ENCODE measurements around the gene CRYGC. TPM values are rescaled to one million over a fixed set of nuclear protein-coding genes. Genes with fewer than 3 reads are reported as not detected.
"Not testable (repeated sequence)": the region's sequence is repeated elsewhere in the genome, so short reads cannot be mapped to it uniquely, and the experiment has no call there.

CRYGC gene
- polyA plus RNA-seq, 3 donors: not detected

DNA sequence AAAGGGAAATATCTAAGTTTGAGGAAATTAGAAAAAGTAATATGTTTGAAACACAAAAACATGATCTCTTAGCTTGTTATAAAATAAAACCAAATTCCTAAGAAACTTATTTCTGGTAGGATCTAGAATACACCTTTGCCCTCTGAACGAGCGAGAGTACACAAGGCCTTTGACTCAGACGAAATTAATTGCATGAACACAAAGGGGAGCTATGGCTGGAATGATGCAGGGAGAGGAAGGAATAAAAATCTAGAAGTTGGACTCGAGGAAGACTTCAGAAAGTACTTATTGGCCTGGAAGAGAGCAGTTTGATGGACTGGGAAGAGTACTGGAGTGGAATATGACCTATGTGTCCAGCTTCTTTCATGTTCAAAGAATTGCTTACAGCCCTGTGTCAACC, 4.4 kb downstream of the CRYGC start:
- Histone ChIP-seq H3K9ac (ENCODE audit: insufficient read depth, low read length, poor library complexity, severe bottlenecking) (no peak overlapping the region), H3K36me3 (replicated peaks in 1 of 2; ENCODE audit: control insufficient read depth in 1 of 2, insufficient read depth in 2 of 2, low read length in 2 of 2) (no peaks in the 10 kb centered on the region), H3K4me1 (ENCODE audit: control insufficient read depth in 1 of 2, insufficient read depth in 2 of 2, low read length in 2 of 2) (peaks cover 4 to 11% of the 10 kb centered on the region in 2 donors), H3K79me2 (ENCODE audit: insufficient read depth, low read length) (no peaks in the 10 kb centered on the region), H3K27ac (ENCODE audit: low read depth in 1 of 2, low read length in 2 of 2) (no peak overlapping the region), H3K27me3 (ENCODE audit: control insufficient read depth in 2 of 2, insufficient read depth in 2 of 2, low read length in 2 of 2) (peaks cover 2 to 3% of the 10 kb centered on the region in 2 donors), H3K9me3 (replicated peaks in 1 of 2; ENCODE audit: control insufficient read depth in 1 of 2, insufficient read depth in 1 of 2, low read length in 2 of 2) (no peaks in the 10 kb centered on the region), H2AFZ (ENCODE audit: insufficient read depth, low read depth, low read length, poor library complexity, severe bottlenecking) (no peak overlapping the region), H3K4me2 (replicated peaks; ENCODE audit: extremely low read depth, low read length, poor library complexity, severe bottlenecking) (no peak overlapping the region), H3K4me3 (replicated peaks in 1 of 3; ENCODE audit: low read depth in 2 of 3, low read length in 3 of 3) (no peak overlapping the region), H4K20me1 (ENCODE audit: insufficient read depth, low read length) (no peaks in the 10 kb centered on the region)
- WGBS (ENCODE audit: insufficient coverage): 91% methylated on average over 4 of the region's 4 CpGs
- no peak overlapping the region for H3K27ac Mint-ChIP-seq
- H3K36me3 Mint-ChIP-seq: peaks cover 0 to 1% of the 10 kb centered on the region in 2 donors
- TF ChIP-seq, protein P1, sequence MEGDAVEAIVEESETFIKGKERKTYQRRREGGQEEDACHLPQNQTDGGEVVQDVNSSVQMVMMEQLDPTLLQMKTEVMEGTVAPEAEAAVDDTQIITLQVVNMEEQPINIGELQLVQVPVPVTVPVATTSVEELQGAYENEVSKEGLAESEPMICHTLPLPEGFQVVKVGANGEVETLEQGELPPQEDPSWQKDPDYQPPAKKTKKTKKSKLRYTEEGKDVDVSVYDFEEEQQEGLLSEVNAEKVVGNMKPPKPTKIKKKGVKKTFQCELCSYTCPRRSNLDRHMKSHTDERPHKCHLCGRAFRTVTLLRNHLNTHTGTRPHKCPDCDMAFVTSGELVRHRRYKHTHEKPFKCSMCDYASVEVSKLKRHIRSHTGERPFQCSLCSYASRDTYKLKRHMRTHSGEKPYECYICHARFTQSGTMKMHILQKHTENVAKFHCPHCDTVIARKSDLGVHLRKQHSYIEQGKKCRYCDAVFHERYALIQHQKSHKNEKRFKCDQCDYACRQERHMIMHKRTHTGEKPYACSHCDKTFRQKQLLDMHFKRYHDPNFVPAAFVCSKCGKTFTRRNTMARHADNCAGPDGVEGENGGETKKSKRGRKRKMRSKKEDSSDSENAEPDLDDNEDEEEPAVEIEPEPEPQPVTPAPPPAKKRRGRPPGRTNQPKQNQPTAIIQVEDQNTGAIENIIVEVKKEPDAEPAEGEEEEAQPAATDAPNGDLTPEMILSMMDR (IDR thresholded peaks at IDR 0.05): no peak
- H3K4me1 Mint-ChIP-seq: peaks cover 19% of the 10 kb centered on the region
- H3K4me3 Mint-ChIP-seq: peak overlapping the region in 1 of 2 donors; percentile 91
- no peak for DNase-seq
- peaks cover 0 to 2% (median 0%) of the 10 kb centered on the region in 7 donors for H3K9me3 Mint-ChIP-seq
- intact Hi-C loops (cut with micrococcal nuclease): no loop called here
- H3K27me3 Mint-ChIP-seq (ENCODE audit: low read depth in 3 of 3): peaks cover 4 to 18% (median 12%) of the 10 kb centered on the region in 3 donors

DNA sequence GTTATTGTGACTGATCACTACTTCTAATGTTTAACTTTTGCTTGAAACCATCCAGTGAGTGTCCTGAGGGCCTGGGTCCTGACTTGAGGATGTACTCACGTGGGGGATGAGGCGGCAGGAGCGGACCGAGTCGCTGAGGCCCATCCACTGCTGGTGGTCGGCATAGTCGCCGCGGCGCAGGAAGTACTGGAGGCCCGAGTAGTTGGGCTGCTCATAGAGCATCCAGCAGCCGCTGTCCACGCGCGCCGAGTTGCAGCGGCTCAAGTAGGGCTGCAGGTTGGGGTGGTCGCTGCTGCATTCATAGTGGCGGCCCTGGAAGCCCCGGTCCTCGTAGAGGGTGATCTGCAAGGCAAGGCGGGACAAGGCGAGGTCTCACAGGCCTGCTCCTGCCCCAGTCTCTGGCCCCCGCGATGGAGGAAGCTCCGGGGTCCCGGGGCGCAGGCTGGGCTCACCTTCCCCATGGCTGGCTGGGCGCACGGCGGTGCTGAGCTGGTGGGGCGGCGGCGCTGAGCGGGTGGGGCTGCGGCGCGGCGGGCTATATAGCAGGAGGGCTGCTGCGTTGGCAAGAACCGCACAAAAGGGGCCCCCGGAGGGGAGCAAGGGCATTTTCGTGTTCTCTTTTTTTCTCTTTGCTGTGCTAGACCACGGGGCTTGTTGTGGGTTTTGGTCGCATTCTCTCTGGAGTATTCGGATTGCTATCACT, 5.5 kb downstream of the CRYGC start, which contains the start of gene CRYGD:
Gene CRYGD, minus strand, starts transcription at position 512 of the 703 bp plus-strand sequence. Its CDS starts 51 bp downstream, at position 461.
- H3K27ac Mint-ChIP-seq; H3K9me3 ChIP-seq (replicated peaks in 1 of 2; ENCODE audit: control insufficient read depth in 1 of 2, insufficient read depth in 1 of 2, low read length in 2 of 2); H3K27ac ChIP-seq (ENCODE audit: low read depth in 1 of 2, low read length in 2 of 2); H3K36me3 Mint-ChIP-seq; H3K79me2 ChIP-seq (ENCODE audit: insufficient read depth, low read length); H4K20me1 ChIP-seq (ENCODE audit: insufficient read depth, low read length); intact Hi-C loops (cut with micrococcal nuclease); H3K9me3 Mint-ChIP-seq; H3K27me3 ChIP-seq (ENCODE audit: control insufficient read depth in 2 of 2, insufficient read depth in 2 of 2, low read length in 2 of 2); H3K36me3 ChIP-seq (replicated peaks in 1 of 2; ENCODE audit: control insufficient read depth in 1 of 2, insufficient read depth in 2 of 2, low read length in 2 of 2): not testable (repeated sequence)
- Histone ChIP-seq H2AFZ (ENCODE audit: insufficient read depth, low read depth, low read length, poor library complexity, severe bottlenecking) (peak within 1 kb of the TSS; percentile 71), H3K4me3 (replicated peaks in 1 of 3; ENCODE audit: low read depth in 2 of 3, low read length in 3 of 3) (peak within 1 kb of the TSS; percentile 0 to 67 (median 31)), H3K9ac (ENCODE audit: insufficient read depth, low read length, poor library complexity, severe bottlenecking) (peak within 1 kb of the TSS; percentile 8), H3K4me1 (ENCODE audit: control insufficient read depth in 1 of 2, insufficient read depth in 2 of 2, low read length in 2 of 2) (peaks cover 4 to 11% of the 10 kb centered on the region in 2 donors), H3K4me2 (replicated peaks; ENCODE audit: extremely low read depth, low read length, poor library complexity, severe bottlenecking) (peak within 1 kb of the TSS; percentile 78)
- WGBS (ENCODE audit: insufficient coverage): 2% methylated on average over 43 of the region's 46 CpGs
- H3K27me3 Mint-ChIP-seq (ENCODE audit: low read depth in 3 of 3): peaks cover 4 to 19% (median 12%) of the 10 kb centered on the region in 3 donors
- DNase-seq: peak in 1 of 3 donors; percentile 6
- H3K4me3 Mint-ChIP-seq: peak within 1 kb of the TSS; percentile 71 to 91
- H3K4me1 Mint-ChIP-seq: peaks cover 19% of the 10 kb centered on the region
